ENCODE results near the gene RHBDF1. TPM values are rescaled to one million over a fixed set of nuclear protein-coding genes. Genes with fewer than 3 reads are reported as not detected.
A peak's percentile ranks its signal among the peaks of the same experiment; 100 is the strongest.
"Not testable (repeated sequence)": the region's sequence is repeated elsewhere in the genome, so short reads cannot be mapped to it uniquely, and the experiment has no call there.

RHBDF1 gene
- total and polyA plus RNA-seq, 3 experiments from 2014 or later, result 0.53 to 0.59 TPM; not detected in 1

DNA sequence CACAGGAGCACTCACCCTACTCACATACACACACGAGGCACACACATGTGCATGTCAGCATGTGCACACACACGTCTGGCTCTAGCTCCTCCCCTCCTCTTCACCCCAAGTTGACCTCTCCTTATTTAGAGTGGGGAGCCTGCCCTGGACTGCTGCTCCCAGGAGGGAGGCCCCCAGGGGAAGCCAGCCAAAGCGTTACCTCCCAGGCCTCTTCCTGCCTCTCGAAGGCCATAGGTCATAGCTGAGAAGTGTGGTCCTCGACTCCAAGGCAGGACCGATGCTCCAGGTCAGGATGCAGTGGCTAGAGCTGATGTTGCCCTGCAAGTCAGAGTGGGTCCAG lies 37.8 kb downstream of the RHBDF1 start:
- ChIA-PET CTCF (interaction anchor here (1.9 kb wide), 1 partner anchor 19 kb away, joined by 4 read pairs; the partner anchor contains the start of genes POLR3K and SNRNP25), POLR2A (no interaction called here)
- no peak for DNase-seq
- Histone ChIP-seq H3K9me3 (ENCODE audit: low read length) (no peaks in the 10 kb centered on the region), H3K4me1 (ENCODE audit: insufficient read depth, low read length) (peaks cover 12% of the 10 kb centered on the region), H3K36me3 (ENCODE audit: insufficient read depth, low read length) (no peaks in the 10 kb centered on the region), H3K4me3 (ENCODE audit: low read length) (no peak overlapping the region), H3K27me3 (ENCODE audit: insufficient read depth, low read length, poor library complexity, severe bottlenecking) (no peaks in the 10 kb centered on the region), H3K27ac (ENCODE audit: low read depth, low read length) (no peak overlapping the region)
- Mint-ChIP-seq H3K9me3 (no peaks in the 10 kb centered on the region), H3K27ac (peak overlapping the region in 2 of 8 donors; percentile 6 to 58), H3K27me3 (no peaks in the 10 kb centered on the region), H3K36me3 (peaks cover 0 to 4% (median 0%) of the 10 kb centered on the region in 3 donors), H3K4me3 (no peak overlapping the region), H3K4me1 (peaks cover 15 to 22% (median 21%) of the 10 kb centered on the region in 3 donors)

GRCh38 chr16:33877-34647 lies 38.4 kb downstream of the RHBDF1 start:
- Histone ChIP-seq H3K9me3 (ENCODE audit: low read length) (no peaks in the 10 kb centered on the region), H3K36me3 (ENCODE audit: insufficient read depth, low read length) (no peaks in the 10 kb centered on the region), H3K27ac (ENCODE audit: low read depth, low read length) (no peak overlapping the region), H3K27me3 (ENCODE audit: insufficient read depth, low read length, poor library complexity, severe bottlenecking) (no peaks in the 10 kb centered on the region), H3K4me1 (ENCODE audit: insufficient read depth, low read length) (peaks cover 7% of the 10 kb centered on the region), H3K4me3 (ENCODE audit: low read length) (no peak overlapping the region)
- H3K27ac Mint-ChIP-seq, result peak overlapping the region in 2 of 8 donors; percentile 6 to 58
- peaks cover 10 to 17% (median 16%) of the 10 kb centered on the region in 3 donors for H3K4me1 Mint-ChIP-seq
- CTCF ChIA-PET, result interaction anchor here (0.6 to 1.9 kb wide), 2 partner anchors 20 to 54 kb away, joined by 3 to 4 read pairs; partner anchors contain the start of genes POLR3K and SNRNP25
- DNase-seq, result no peak
- no peaks in the 10 kb centered on the region for H3K27me3 Mint-ChIP-seq
- peaks cover 0 to 2% (median 0%) of the 10 kb centered on the region in 3 donors for H3K36me3 Mint-ChIP-seq
- POLR2A ChIA-PET, result no interaction called here
- no peak overlapping the region for H3K4me3 Mint-ChIP-seq
- no peaks in the 10 kb centered on the region for H3K9me3 Mint-ChIP-seq

DNA sequence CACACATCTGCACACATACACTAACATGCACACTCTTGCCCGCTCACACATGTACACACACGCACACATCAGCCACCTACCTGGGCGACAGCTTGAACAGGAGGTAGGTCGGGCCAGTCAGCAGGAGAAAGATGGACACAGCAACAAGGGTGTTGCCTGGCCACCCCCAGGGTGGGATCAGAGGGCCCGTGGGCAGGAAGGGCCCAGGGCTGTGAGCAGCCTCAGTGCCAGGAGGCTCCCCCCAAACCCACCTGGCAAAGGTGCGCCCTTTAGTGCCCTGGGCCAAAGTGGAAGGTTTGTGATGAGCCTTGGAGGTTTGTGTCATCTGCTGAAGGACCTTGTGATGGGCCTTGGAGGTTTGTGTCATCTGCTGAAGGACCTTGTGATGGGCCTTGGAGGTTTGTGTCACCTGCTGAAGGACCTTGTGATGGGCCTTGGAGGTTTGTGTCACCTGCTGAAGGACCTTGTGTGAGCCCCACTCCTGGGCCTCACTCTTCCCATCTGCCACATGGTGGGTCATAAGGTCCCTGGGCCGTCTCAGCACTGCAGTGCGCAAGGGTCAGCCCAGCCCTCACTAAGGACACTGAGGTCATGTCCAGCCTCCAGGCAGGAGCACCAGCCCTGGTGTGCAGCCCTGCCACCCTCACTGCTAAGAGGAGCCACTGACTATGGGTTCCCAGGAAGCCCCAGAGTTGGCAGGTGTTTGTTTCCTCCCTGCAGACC lies 39.1 kb downstream of the RHBDF1 start:
- H3K4me1 Mint-ChIP-seq; H3K4me1 ChIP-seq (ENCODE audit: insufficient read depth, low read length); POLR2A ChIA-PET; H3K9me3 Mint-ChIP-seq; H3K9me3 ChIP-seq (ENCODE audit: low read length); H3K36me3 ChIP-seq (ENCODE audit: insufficient read depth, low read length); H3K27ac Mint-ChIP-seq; H3K27me3 Mint-ChIP-seq; H3K4me3 Mint-ChIP-seq; H3K4me3 ChIP-seq (ENCODE audit: low read length); H3K27ac ChIP-seq (ENCODE audit: low read depth, low read length); DNase-seq; H3K27me3 ChIP-seq (ENCODE audit: insufficient read depth, low read length, poor library complexity, severe bottlenecking); H3K36me3 Mint-ChIP-seq: not testable (repeated sequence)
- CTCF ChIA-PET, result interaction anchor here (0.6 kb wide), 1 partner anchor 54 kb away, joined by 3 read pairs; no protein-coding TSS in a partner anchor

GRCh38 chr16:30627-31026 lies 41.8 kb downstream of the RHBDF1 start:
- H3K4me3 Mint-ChIP-seq; H3K27ac ChIP-seq (ENCODE audit: low read depth, low read length); H3K27ac Mint-ChIP-seq; POLR2A ChIA-PET; H3K36me3 ChIP-seq (ENCODE audit: insufficient read depth, low read length); DNase-seq; H3K9me3 ChIP-seq (ENCODE audit: low read length); H3K4me1 Mint-ChIP-seq; H3K4me1 ChIP-seq (ENCODE audit: insufficient read depth, low read length); H3K9me3 Mint-ChIP-seq; CTCF ChIA-PET; H3K27me3 ChIP-seq (ENCODE audit: insufficient read depth, low read length, poor library complexity, severe bottlenecking); H3K36me3 Mint-ChIP-seq; H3K4me3 ChIP-seq (ENCODE audit: low read length); H3K27me3 Mint-ChIP-seq: not testable (repeated sequence)

DNA sequence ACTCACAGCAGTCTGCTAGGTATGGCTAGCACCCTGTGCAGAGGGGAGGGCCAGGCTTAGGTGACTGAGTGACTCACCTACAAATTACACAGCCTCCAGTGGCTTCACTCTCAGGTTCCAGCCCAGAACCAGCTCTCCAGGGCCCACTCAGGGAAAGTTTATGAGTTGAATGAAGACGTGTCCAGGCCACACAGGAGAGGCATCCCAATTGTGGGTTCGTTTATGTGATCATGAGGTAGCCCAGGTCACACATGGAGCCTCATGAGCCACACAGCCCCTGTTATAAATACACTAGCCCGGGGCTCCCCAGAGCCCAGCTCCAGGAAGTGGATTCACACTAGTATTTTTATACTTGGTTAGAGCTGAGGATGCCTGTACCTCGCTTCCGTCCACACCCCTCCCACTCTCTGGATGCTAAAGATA lies 46.5 kb downstream of the RHBDF1 start:
- H3K27ac ChIP-seq (ENCODE audit: low read depth, low read length); H3K27me3 Mint-ChIP-seq; H3K9me3 Mint-ChIP-seq; DNase-seq; H3K9me3 ChIP-seq (ENCODE audit: low read length); H3K36me3 Mint-ChIP-seq; CTCF ChIA-PET; H3K4me1 Mint-ChIP-seq; POLR2A ChIA-PET; H3K36me3 ChIP-seq (ENCODE audit: insufficient read depth, low read length); H3K4me3 Mint-ChIP-seq; H3K4me1 ChIP-seq (ENCODE audit: insufficient read depth, low read length); H3K27ac Mint-ChIP-seq; H3K4me3 ChIP-seq (ENCODE audit: low read length); H3K27me3 ChIP-seq (ENCODE audit: insufficient read depth, low read length, poor library complexity, severe bottlenecking): not testable (repeated sequence)

DNA sequence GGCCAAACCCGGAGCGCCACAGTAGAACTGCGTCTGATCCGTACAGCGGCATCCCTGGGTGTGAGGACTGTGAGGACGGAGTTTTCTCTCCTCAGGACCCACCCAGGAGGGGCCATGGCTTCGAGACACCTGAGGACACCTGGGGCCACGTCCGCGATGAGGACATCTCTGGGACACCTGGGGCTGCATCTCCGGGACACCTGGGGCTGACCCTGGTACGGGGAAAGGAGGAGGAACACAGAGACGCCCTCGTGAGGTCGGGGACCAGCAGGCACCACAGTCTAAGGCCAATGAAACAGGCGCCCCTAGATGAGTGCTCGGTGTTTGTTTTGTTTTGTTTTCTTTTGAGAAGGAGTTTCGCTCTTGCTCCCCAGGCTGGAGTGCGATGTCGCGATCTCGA lies 48.3 kb downstream of the RHBDF1 start:
- H3K27me3 ChIP-seq (ENCODE audit: insufficient read depth, low read length, poor library complexity, severe bottlenecking); H3K4me3 Mint-ChIP-seq; H3K4me3 ChIP-seq (ENCODE audit: low read length); H3K9me3 Mint-ChIP-seq; DNase-seq; H3K9me3 ChIP-seq (ENCODE audit: low read length); H3K27ac ChIP-seq (ENCODE audit: low read depth, low read length); H3K36me3 ChIP-seq (ENCODE audit: insufficient read depth, low read length); POLR2A ChIA-PET; H3K4me1 ChIP-seq (ENCODE audit: insufficient read depth, low read length); H3K36me3 Mint-ChIP-seq; H3K27me3 Mint-ChIP-seq; CTCF ChIA-PET; H3K4me1 Mint-ChIP-seq; H3K27ac Mint-ChIP-seq: not testable (repeated sequence)

DNA sequence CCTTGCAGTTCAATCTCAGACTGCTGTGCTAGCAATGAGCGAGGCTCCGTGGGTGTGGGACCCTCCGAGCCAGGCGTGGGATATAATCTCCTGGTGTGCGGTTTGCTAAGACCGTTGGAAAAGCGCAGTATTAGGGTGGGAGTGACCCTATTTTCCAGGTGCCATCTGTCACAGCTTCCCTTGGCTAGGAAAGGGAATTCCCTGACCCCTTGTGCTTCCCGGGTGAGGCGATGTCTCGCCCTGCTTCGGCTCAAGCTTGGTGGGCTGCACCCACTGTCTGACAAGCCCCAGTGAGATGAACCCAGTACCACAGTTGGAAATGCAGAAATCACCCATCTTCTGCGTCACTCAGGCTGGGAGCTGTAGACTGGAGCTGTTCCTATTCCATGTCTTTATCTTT lies 51.5 kb downstream of the RHBDF1 start:
- H3K27me3 ChIP-seq (ENCODE audit: insufficient read depth, low read length, poor library complexity, severe bottlenecking); H3K9me3 ChIP-seq (ENCODE audit: low read length); DNase-seq; H3K4me1 ChIP-seq (ENCODE audit: insufficient read depth, low read length); CTCF ChIA-PET; H3K27me3 Mint-ChIP-seq; H3K4me1 Mint-ChIP-seq; H3K27ac Mint-ChIP-seq; H3K36me3 ChIP-seq (ENCODE audit: insufficient read depth, low read length); POLR2A ChIA-PET; H3K36me3 Mint-ChIP-seq; H3K9me3 Mint-ChIP-seq; H3K4me3 ChIP-seq (ENCODE audit: low read length); H3K27ac ChIP-seq (ENCODE audit: low read depth, low read length); H3K4me3 Mint-ChIP-seq: not testable (repeated sequence)

DNA sequence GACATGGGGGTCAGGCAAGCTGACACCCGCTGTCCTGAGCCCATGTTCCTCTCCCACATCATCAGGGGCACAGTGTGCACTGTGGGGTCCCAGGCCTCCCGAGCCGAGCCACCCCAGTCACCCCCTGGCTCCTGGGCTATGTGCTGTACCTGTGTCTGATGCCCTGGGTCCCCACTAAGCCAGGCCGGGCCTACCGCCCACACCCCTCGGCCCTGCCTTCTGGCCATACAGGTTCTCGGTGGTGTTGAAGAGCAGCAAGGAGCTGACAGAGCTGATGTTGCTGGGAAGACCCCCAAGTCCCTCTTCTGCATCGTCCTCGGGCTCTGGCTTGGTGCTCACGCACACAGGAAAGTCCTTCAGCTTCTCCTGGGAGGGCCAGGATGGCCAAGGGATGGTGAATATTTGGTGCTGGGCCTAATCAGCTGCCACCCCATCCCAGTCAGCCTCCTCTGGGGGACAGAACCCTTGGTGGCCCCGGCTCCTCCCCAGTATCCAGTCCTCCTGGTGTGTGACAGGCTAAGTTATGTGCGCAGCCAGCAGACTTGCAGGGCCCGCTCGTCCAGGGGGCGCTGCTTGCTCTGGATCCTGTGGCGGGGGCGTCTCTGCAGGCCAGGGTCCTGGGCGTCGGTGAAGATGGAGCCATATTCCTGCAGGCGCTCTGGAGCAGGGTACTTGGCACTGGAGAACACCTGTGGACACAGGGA lies 55.2 kb downstream of the RHBDF1 start:
- H3K4me1 ChIP-seq (ENCODE audit: insufficient read depth, low read length); H3K27ac Mint-ChIP-seq; H3K4me1 Mint-ChIP-seq; H3K36me3 Mint-ChIP-seq; H3K9me3 ChIP-seq (ENCODE audit: low read length); POLR2A ChIA-PET; DNase-seq; H3K27ac ChIP-seq (ENCODE audit: low read depth, low read length); H3K27me3 ChIP-seq (ENCODE audit: insufficient read depth, low read length, poor library complexity, severe bottlenecking); H3K9me3 Mint-ChIP-seq; CTCF ChIA-PET; H3K4me3 ChIP-seq (ENCODE audit: low read length); H3K36me3 ChIP-seq (ENCODE audit: insufficient read depth, low read length); H3K27me3 Mint-ChIP-seq; H3K4me3 Mint-ChIP-seq: not testable (repeated sequence)

Measured in CD8-positive, alpha-beta memory T cell (primary cell).